ENCODE measurements around the gene EEFSEC. TPM values are rescaled to one million over a fixed set of nuclear protein-coding genes. Genes with fewer than 3 reads are reported as not detected.
A peak's percentile ranks its signal among the peaks of the same experiment; 100 is the strongest.

The EEFSEC gene
- total RNA-seq, 1 donor = 5.1 TPM

- Histone ChIP-seq H3K4me2 (ENCODE audit: insufficient read depth, low read length) (peak overlapping the region; percentile 36), H3K9me3 (ENCODE audit: low read depth, low read length) (no peaks in the 10 kb centered on the region), H3K4me3 (ENCODE audit: insufficient read depth, low read length) (no peak overlapping the region), H2AFZ (ENCODE audit: low read length) (no peak overlapping the region), H3K27ac (ENCODE audit: low read depth, low read length) (no peak overlapping the region), H3K27me3 (ENCODE audit: insufficient read depth, low read length) (no peaks in the 10 kb centered on the region), H3K36me3 (ENCODE audit: insufficient read depth, low read length) (no peaks in the 10 kb centered on the region), H4K20me1 (ENCODE audit: insufficient read depth, low read length) (peaks cover 10% of the 10 kb centered on the region), H3K4me1 (ENCODE audit: insufficient read depth, low read length) (peaks cover 13% of the 10 kb centered on the region), H3K79me2 (ENCODE audit: insufficient read depth, low read length) (no peaks in the 10 kb centered on the region)
- no peak for TF ChIP-seq CTCF (IDR thresholded peaks at IDR 0.05; ENCODE audit: extremely low read depth, low read depth, low read length)
- peak; percentile 87 for DNase-seq (ENCODE audit: insufficient read length, low spot score, missing footprints)
Measured at GRCh38 chr3:128359846-128360642, 206.8 kb downstream of the EEFSEC start.

GRCh38 chr3:128360705-128361271, 207.5 kb downstream of the EEFSEC start:
- H4K20me1 ChIP-seq (ENCODE audit: insufficient read depth, low read length) = peaks cover 12% of the 10 kb centered on the region

GRCh38 chr3:128362026-128362965, 209.0 kb downstream of the EEFSEC start:
- Histone ChIP-seq H2AFZ (ENCODE audit: low read length) (no peak overlapping the region), H4K20me1 (ENCODE audit: insufficient read depth, low read length) (peaks cover 13% of the 10 kb centered on the region), H3K4me3 (ENCODE audit: insufficient read depth, low read length) (no peak overlapping the region), H3K36me3 (ENCODE audit: insufficient read depth, low read length) (no peaks in the 10 kb centered on the region), H3K9me3 (ENCODE audit: low read depth, low read length) (no peaks in the 10 kb centered on the region), H3K27ac (ENCODE audit: low read depth, low read length) (no peak overlapping the region), H3K27me3 (ENCODE audit: insufficient read depth, low read length) (no peaks in the 10 kb centered on the region), H3K4me2 (ENCODE audit: insufficient read depth, low read length) (no peak overlapping the region), H3K4me1 (ENCODE audit: insufficient read depth, low read length) (peaks cover 13% of the 10 kb centered on the region), H3K79me2 (ENCODE audit: insufficient read depth, low read length) (no peaks in the 10 kb centered on the region)
- no peak for TF ChIP-seq CTCF (IDR thresholded peaks at IDR 0.05; ENCODE audit: extremely low read depth, low read depth, low read length)
- DNase-seq (ENCODE audit: insufficient read length, low spot score, missing footprints) = peak; percentile 86

More at GRCh38 chr3:128360705-128361271, 207.5 kb downstream of the EEFSEC start:
- TF ChIP-seq CTCF (IDR thresholded peaks at IDR 0.05; ENCODE audit: extremely low read depth, low read depth, low read length) = no peak
- H2AFZ ChIP-seq (ENCODE audit: low read length) = no peak overlapping the region
- peaks cover 13% of the 10 kb centered on the region for H3K4me1 ChIP-seq (ENCODE audit: insufficient read depth, low read length)
- H3K27ac ChIP-seq (ENCODE audit: low read depth, low read length) = no peak overlapping the region
- H3K9me3 ChIP-seq (ENCODE audit: low read depth, low read length) = no peaks in the 10 kb centered on the region
- peak overlapping the region; percentile 36 for H3K4me2 ChIP-seq (ENCODE audit: insufficient read depth, low read length)
- no peaks in the 10 kb centered on the region for H3K27me3 ChIP-seq (ENCODE audit: insufficient read depth, low read length)
- peak; percentile 85 for DNase-seq (ENCODE audit: insufficient read length, low spot score, missing footprints)
- no peak overlapping the region for H3K4me3 ChIP-seq (ENCODE audit: insufficient read depth, low read length)
- no peaks in the 10 kb centered on the region for H3K36me3 ChIP-seq (ENCODE audit: insufficient read depth, low read length)
- no peaks in the 10 kb centered on the region for H3K79me2 ChIP-seq (ENCODE audit: insufficient read depth, low read length)
